Mucosa of gallbladder (tissue), 1 donor: ENCODE results near the gene VIPR1. TPM values are rescaled to one million over a fixed set of nuclear protein-coding genes. Genes with fewer than 3 reads are reported as not detected.
"Not testable (repeated sequence)": the region's sequence is repeated elsewhere in the genome, so short reads cannot be mapped to it uniquely, and the experiment has no call there.

Source experiments
- DNase-seq: peaks from one replicate; pipeline ENCODE4 v3.0.0-alpha.2; 2020; ENCODE audit warnings: low spot score
- total RNA-seq: library from RNA; stranded (reverse); gene quantifications from one replicate; pipeline ENCODE4 v1.2.1, GENCODE V29; 2021
- donor health status: DM: no; HTN: no; CAD: no.

VIPR1 gene
- total RNA-seq, 1 donor from 2014 or later, result 91.7 TPM

DNA sequence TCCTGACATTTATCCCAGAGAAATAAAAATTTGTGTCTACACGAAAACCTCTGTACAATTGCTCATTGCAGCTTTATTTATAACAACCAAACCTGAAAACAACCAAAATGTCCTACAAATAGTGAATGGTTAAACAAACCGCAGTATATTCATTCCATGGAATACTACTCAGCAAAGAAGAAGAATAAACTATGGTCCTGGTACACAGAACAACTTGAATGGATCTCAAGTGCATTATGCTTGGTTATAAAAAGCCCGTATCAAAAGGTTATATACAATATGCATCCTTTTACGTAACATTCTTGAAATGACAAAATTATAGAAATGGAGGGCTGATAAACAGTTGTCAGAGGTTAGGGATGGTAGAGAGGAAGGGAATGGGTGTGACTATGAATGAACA, 75.6 kb downstream of the VIPR1 start:
- DNase-seq, result no peak

DNA sequence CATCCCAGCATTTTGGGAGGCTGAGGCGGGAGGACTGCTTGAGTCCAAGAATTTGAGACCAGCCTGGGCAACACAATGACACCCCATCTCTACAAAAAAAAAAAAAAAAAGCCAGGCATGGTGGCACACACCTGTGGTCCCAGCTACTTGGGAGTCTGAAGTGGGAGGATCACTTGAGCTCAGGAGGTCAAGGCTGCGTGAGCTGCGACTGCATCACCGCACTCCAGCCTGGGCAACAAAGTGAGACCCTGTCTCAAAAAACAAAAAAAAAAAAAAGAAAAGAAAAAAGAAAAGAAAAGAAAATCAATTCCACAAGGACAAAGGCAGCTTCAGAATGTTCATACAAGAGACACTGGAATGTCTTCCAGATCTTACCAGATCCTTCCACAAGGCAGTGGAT, 76.9 kb downstream of the VIPR1 start:
- not testable (repeated sequence) for DNase-seq

GRCh38 chr3:42581400-42581708, 78.9 kb downstream of the VIPR1 start:
- DNase-seq, result no peak

DNA sequence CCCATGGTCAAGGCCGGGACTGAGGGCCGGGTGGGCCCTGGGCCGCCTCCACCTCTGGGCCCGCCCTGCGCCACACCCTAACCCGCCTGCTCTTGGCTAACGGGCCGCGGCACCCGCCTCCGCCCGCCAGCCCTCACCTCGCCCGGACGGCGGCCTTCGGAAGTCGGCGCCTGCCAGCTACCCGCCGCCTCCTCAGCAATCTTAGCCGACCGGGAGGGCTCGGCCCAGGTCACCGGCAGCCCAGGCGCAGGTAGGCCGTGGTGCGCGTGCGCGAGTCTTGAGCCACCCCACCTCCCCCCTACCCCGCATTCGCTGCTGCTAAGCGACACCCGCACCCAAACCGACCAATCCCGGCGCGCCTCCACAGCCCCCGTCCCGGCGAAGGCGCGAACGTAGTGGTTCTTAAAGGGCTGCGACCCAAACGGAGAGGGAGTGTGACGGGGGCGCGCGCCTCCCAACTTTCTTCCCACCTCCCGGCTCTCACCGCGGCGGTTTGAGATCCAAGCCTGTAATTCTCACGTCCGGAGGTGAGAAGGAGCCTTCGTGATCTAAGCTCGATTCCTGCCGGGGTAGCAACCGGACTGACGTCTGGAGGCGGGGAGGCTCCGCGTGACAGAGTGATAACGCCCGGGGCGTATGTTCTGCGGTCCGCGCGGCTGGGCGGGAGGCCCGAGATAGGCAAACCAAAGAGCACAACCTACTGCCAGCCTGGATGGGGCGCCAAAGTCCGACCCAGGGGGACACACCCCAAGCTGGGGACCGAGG, 79.4 kb downstream of the VIPR1 start, which contains the start of gene SEC22C:
SEC22C (minus strand) TSS at position 259 of the 765 bp plus-strand sequence. CDS start 12,921 bp downstream, outside the sequence.
- DNase-seq, result peak; percentile 95

- no peak for DNase-seq
Observed at GRCh38 chr3:42582474-42583070, 80.1 kb downstream of the VIPR1 start.

Other genes starting within 250 kb of the VIPR1 start
- 1.3 TPM for gene CCK, start 236.5 kb upstream of the VIPR1 start, total RNA-seq
- 0.32 TPM for gene LYZL4, start 92.0 kb upstream of the VIPR1 start, total RNA-seq
- 37.0 TPM for gene SEC22C, start 79.3 kb downstream of the VIPR1 start, total RNA-seq
- 20.3 TPM for gene SS18L2, start 88.2 kb downstream of the VIPR1 start, total RNA-seq
- 55.5 TPM for gene NKTR, start 98.0 kb downstream of the VIPR1 start, total RNA-seq
- 41.2 TPM for gene ZBTB47, start 151.1 kb downstream of the VIPR1 start, total RNA-seq
- not detected for gene KLHL40, start 182.9 kb downstream of the VIPR1 start, total RNA-seq
- gene HHATL, start 200.2 kb downstream of the VIPR1 start, total RNA-seq, result 0.35 TPM